ENCODE measurements around the gene TAF9.
"Not testable (repeated sequence)": the region's sequence is repeated elsewhere in the genome, so short reads cannot be mapped to it uniquely, and the experiment has no call there.

Gene TAF9

GRCh38 chr5:69374911-69375446 lies 5.7 kb upstream of the TAF9 start:
- no peak overlapping the region for H3K9ac ChIP-seq
- peaks cover 15% of the 10 kb centered on the region for H3K4me1 ChIP-seq (ENCODE audit: low read depth, poor library complexity, severe bottlenecking)
- no peak for TF ChIP-seq CTCF (conservative IDR thresholded peaks at IDR 0.05; ENCODE audit: low read depth, low read length)
- no peaks in the 10 kb centered on the region for H3K36me3 ChIP-seq (ENCODE audit: insufficient read depth)
- H3K27ac ChIP-seq: no peak overlapping the region
- no peak overlapping the region for H2AFZ ChIP-seq (ENCODE audit: low read depth)
- H3K27me3 ChIP-seq (ENCODE audit: insufficient read depth, low read depth): no peaks in the 10 kb centered on the region
- peaks cover 19% of the 10 kb centered on the region for H3K79me2 ChIP-seq (ENCODE audit: insufficient read depth, low read depth)
- H3K4me3 ChIP-seq (IDR thresholded peaks at IDR 0.05; ENCODE audit: insufficient read depth, low read depth, low read length): no peak overlapping the region
- no peaks in the 10 kb centered on the region for H4K20me1 ChIP-seq (ENCODE audit: insufficient read depth)
- H3K4me2 ChIP-seq: no peak overlapping the region

- no peak for TF ChIP-seq CTCF (conservative IDR thresholded peaks at IDR 0.05; ENCODE audit: low read depth, low read length)
- no peaks in the 10 kb centered on the region for H3K36me3 ChIP-seq (ENCODE audit: insufficient read depth)
- H3K4me1 ChIP-seq (ENCODE audit: low read depth, poor library complexity, severe bottlenecking): peaks cover 22% of the 10 kb centered on the region
- no peak overlapping the region for H3K4me2 ChIP-seq
- H4K20me1 ChIP-seq (ENCODE audit: insufficient read depth): no peaks in the 10 kb centered on the region
- no peak overlapping the region for H3K27ac ChIP-seq
- no peaks in the 10 kb centered on the region for H3K27me3 ChIP-seq (ENCODE audit: insufficient read depth, low read depth)
- H3K4me3 ChIP-seq (IDR thresholded peaks at IDR 0.05; ENCODE audit: insufficient read depth, low read depth, low read length): no peak overlapping the region
- H2AFZ ChIP-seq (ENCODE audit: low read depth): no peak overlapping the region
- peaks cover 39% of the 10 kb centered on the region for H3K79me2 ChIP-seq (ENCODE audit: insufficient read depth, low read depth)
- no peak overlapping the region for H3K9ac ChIP-seq
These were observed 3.1 kb upstream of the TAF9 start for GRCh38 chr5:69372394-69372793.

- peak overlapping the region; percentile 98 for H3K27ac ChIP-seq
- H2AFZ ChIP-seq (ENCODE audit: low read depth): peak overlapping the region; percentile 76
These were observed 1.0 kb upstream of the TAF9 start for GRCh38 chr5:69370335-69370734.

GRCh38 chr5:69368458-69369339 lies 621 bp downstream of the TAF9 start:
- H3K36me3 ChIP-seq (ENCODE audit: insufficient read depth): peaks cover 6% of the 10 kb centered on the region; the same call in 1 of the 2 replicates
- peaks cover 74% of the 10 kb centered on the region for H3K79me2 ChIP-seq (ENCODE audit: insufficient read depth, low read depth)
- TF ChIP-seq CTCF (conservative IDR thresholded peaks at IDR 0.05; ENCODE audit: low read depth, low read length): no peak
- no peak overlapping the region for H3K4me3 ChIP-seq (IDR thresholded peaks at IDR 0.05; ENCODE audit: insufficient read depth, low read depth, low read length)
- H3K27me3 ChIP-seq (ENCODE audit: insufficient read depth, low read depth): no peaks in the 10 kb centered on the region
- peak overlapping the region; percentile 85 for H3K4me2 ChIP-seq
- H4K20me1 ChIP-seq (ENCODE audit: insufficient read depth): no peaks in the 10 kb centered on the region
- H3K4me1 ChIP-seq (ENCODE audit: low read depth, poor library complexity, severe bottlenecking): peaks cover 26% of the 10 kb centered on the region
- peak overlapping the region; percentile 98 for H3K9ac ChIP-seq
- H3K27ac ChIP-seq: peak overlapping the region; percentile 98
- peak overlapping the region; percentile 76 for H2AFZ ChIP-seq (ENCODE audit: low read depth)

More at GRCh38 chr5:69370335-69370734, 1.0 kb upstream of the TAF9 start:
- peak overlapping the region; percentile 74 for H3K4me3 ChIP-seq (IDR thresholded peaks at IDR 0.05; ENCODE audit: insufficient read depth, low read depth, low read length)
- H4K20me1 ChIP-seq (ENCODE audit: insufficient read depth); H3K36me3 ChIP-seq (ENCODE audit: insufficient read depth); H3K27me3 ChIP-seq (ENCODE audit: insufficient read depth, low read depth): not testable (repeated sequence)
- H3K4me1 ChIP-seq (ENCODE audit: low read depth, poor library complexity, severe bottlenecking): peaks cover 26% of the 10 kb centered on the region
- peak overlapping the region; percentile 98 for H3K9ac ChIP-seq
- peak overlapping the region; percentile 35 for H3K4me2 ChIP-seq
- H3K79me2 ChIP-seq (ENCODE audit: insufficient read depth, low read depth): peaks cover 59% of the 10 kb centered on the region

Data from KMS-11 (cell line).